Endothelial cell of umbilical vein (primary cell): ENCODE data around the gene SLC27A4. TPM values are rescaled to one million over a fixed set of nuclear protein-coding genes. Genes with fewer than 3 reads are reported as not detected.

Source experiments
- BruUV-seq: library from RNA; stranded (reverse); fragments of 400-500 nt; replicated peaks from 2 replicates; lab custom pipeline; 2021; lab: Mats Ljungman, UMichigan
- CTCF ChIA-PET: fragments of 300-600, 350-600 bp; sonication (Branson Sonifier 250); formaldehyde crosslinking; loops from one replicate; lab custom pipeline; 2021; ENCODE audit warnings: antibody characterized with exemption, inconsistent platforms; lab: Charles Lee
- POLR2A ChIA-PET: fragments of 300-600, 350-600 bp; sonication (Branson Sonifier 250); formaldehyde crosslinking; loops from one replicate; lab custom pipeline; 2021; ENCODE audit warnings: antibody characterized with exemption, inconsistent platforms; lab: Charles Lee
- DNase-seq: peaks from one replicate; pipeline ENCODE4 v3.0.0-alpha.2; 2011; ENCODE audit warnings: low read depth, low spot score
- FAIRE-seq: peaks from 2 replicates; lab custom pipeline; 2011; peaks lifted over from hg19 to GRCh38; lab: Jason Lieb, UNC
- H2AFZ ChIP-seq: 2 replicates; pipeline ENCODE4 v1.6.0; 2012; ENCODE audit warnings: low read depth, low read length, control low read depth, inconsistent platforms
- H3K27ac ChIP-seq: 2 replicates; pipeline ENCODE4 v1.5.1; 2011; ENCODE audit warnings: low read depth, mild to moderate bottlenecking, control low read depth, low read length, moderate library complexity; ENCODE audit not compliant: insufficient read depth
- H3K27me3 ChIP-seq, 2 experiments: 2 replicates each; pipeline versions ENCODE4 v1.6.0 to v1.6.1; 2011; ENCODE audit warnings: low read length in 2 of 2, mixed read lengths in 1 of 2; ENCODE audit not compliant: control insufficient read depth in 2 of 2, insufficient read depth in 2 of 2
- H3K36me3 ChIP-seq, 2 experiments: 2 replicates in 1 of 2; 3 replicates in 1 of 2; pipeline ENCODE4 v1.5.1; 2011; ENCODE audit warnings: low read length in 2 of 2, mild to moderate bottlenecking in 1 of 2, moderate library complexity in 1 of 2; ENCODE audit not compliant: control insufficient read depth in 2 of 2, insufficient read depth in 2 of 2; ENCODE audit errors: extremely low read depth in 1 of 2
- H3K4me1 ChIP-seq: 3 replicates; pipeline ENCODE4 v1.5.1; 2011; ENCODE audit warnings: mild to moderate bottlenecking, low read length; ENCODE audit not compliant: control insufficient read depth, insufficient read depth; ENCODE audit errors: extremely low read depth
- H3K4me2 ChIP-seq: 2 replicates; pipeline ENCODE4 v1.6.1; 2011; ENCODE audit warnings: low read length, control low read depth, mixed read lengths; ENCODE audit not compliant: insufficient read depth
- H3K4me3 ChIP-seq, 3 experiments: fragments of 200-600 bp in 1 of 3; sonication (generic), shearing (Covaris generic) in 1 of 3; replicated peaks in 1 of 3; 2 replicates each; pipeline ENCODE4 v1.5.1; 2011 to 2016; ENCODE audit warnings: control low read depth in 3 of 3, low read length in 3 of 3, mild to moderate bottlenecking in 2 of 3, inconsistent platforms in 1 of 3, low read depth in 1 of 3, moderate library complexity in 1 of 3; ENCODE audit not compliant: insufficient read depth in 1 of 3
- H3K79me2 ChIP-seq: 2 replicates; pipeline ENCODE4 v1.6.0; 2012; ENCODE audit warnings: low read length, inconsistent platforms; ENCODE audit not compliant: control insufficient read depth, insufficient read depth
- H3K9ac ChIP-seq: replicated peaks from 2 replicates; pipeline ENCODE3; 2011; ENCODE audit warnings: low read length, control low read depth; ENCODE audit not compliant: insufficient read depth; ENCODE audit errors: extremely low read depth
- H3K9me1 ChIP-seq: replicated peaks from 3 replicates; pipeline ENCODE4 v1.6.0; 2011; ENCODE audit warnings: mild to moderate bottlenecking, low read length; ENCODE audit not compliant: control insufficient read depth, insufficient read depth; ENCODE audit errors: extremely low read depth
- H3K9me3 ChIP-seq: replicated peaks from 2 replicates; pipeline ENCODE4 v1.5.1; 2012; ENCODE audit warnings: low read length, inconsistent platforms; ENCODE audit not compliant: control insufficient read depth, insufficient read depth
- H4K20me1 ChIP-seq: replicated peaks from 2 replicates; pipeline ENCODE3; 2011; ENCODE audit warnings: mild to moderate bottlenecking, low read length; ENCODE audit not compliant: control insufficient read depth, insufficient read depth; ENCODE audit errors: extremely low read depth
- CTCF ChIP-seq, 2 donors: IDR thresholded peaks; 1 replicate in 1 of 2; 2 replicates in 1 of 2; pipeline ENCODE4 v1.5.1; 2011; ENCODE audit warnings: low read length in 2 of 2, mild to moderate bottlenecking in 2 of 2, moderate library complexity in 2 of 2, control low read depth in 1 of 2, inconsistent platforms in 1 of 2, low read depth in 1 of 2; ENCODE audit not compliant: insufficient read depth in 1 of 2; ENCODE audit errors: extremely low read depth in 1 of 2
- EZH2 ChIP-seq: IDR thresholded peaks from 2 replicates; pipeline ENCODE4 v1.6.1; 2012; ENCODE audit warnings: borderline replicate concordance, low read depth, mild to moderate bottlenecking, moderate library complexity, low read length, inconsistent platforms; ENCODE audit not compliant: severe bottlenecking
- GATA2 ChIP-seq: IDR thresholded peaks from 2 replicates; pipeline ENCODE4 v1.7.0; 2011; ENCODE audit warnings: low read depth, mild to moderate bottlenecking, moderate library complexity, mixed read lengths, low read length; ENCODE audit not compliant: insufficient read length, insufficient read depth
- JUN ChIP-seq: IDR thresholded peaks from 2 replicates; pipeline ENCODE4 v1.6.1; 2011; ENCODE audit warnings: borderline replicate concordance, low read depth; ENCODE audit not compliant: insufficient read length, insufficient read depth
- MYC ChIP-seq: IDR thresholded peaks from one replicate; pipeline ENCODE4 v1.6.1; 2011; ENCODE audit warnings: mild to moderate bottlenecking, low read depth, low read length
- POLR2A ChIP-seq: IDR thresholded peaks from 2 replicates; pipeline ENCODE4 v1.6.1; 2012; ENCODE audit warnings: low read depth, mild to moderate bottlenecking, control low read depth, low read length
- POLR2AphosphoS5 ChIP-seq: IDR thresholded peaks from 2 replicates; pipeline ENCODE4 v1.6.1; 2012; ENCODE audit warnings: low read depth, mild to moderate bottlenecking, control low read depth, low read length, moderate library complexity; ENCODE audit not compliant: insufficient read depth
- dilution Hi-C: fragments of 300-500 bp; cut with MboI; formaldehyde crosslinking; loops from one replicate; pipeline ENCODE4 v1.15.0; 2019; ENCODE audit warnings: low sequenced_read_pairs; ENCODE audit not compliant: extremely low pct_ligation_motif_present
- intact Hi-C: fragments of 100-400 bp; cut with micrococcal nuclease; formaldehyde crosslinking; loops from one replicate; pipeline ENCODE4 v1.10.0; 2022
- microRNA counts: library from miRNA; unstranded; fragments of <30 nt; microRNA quantifications from one replicate; lab custom pipeline; 2016
- microRNA-seq: library from miRNA; unstranded; fragments of <30 nt; microRNA quantifications from one replicate; pipeline ENCODE4 v1.2.0, GENCODE V29; 2021; ENCODE audit warnings: borderline number of aligned reads, borderline replicate concordance
- polyA plus RNA-seq, 4 experiments: library from polyadenylated mRNA; depleted of rRNA in 3 of 4; stranded (reverse) in 3 of 4; unstranded in 1 of 4; fragments of >200 nt; gene quantifications; 2 replicates each; pipeline versions ENCODE4 v1.2.1 to v1.2.3, GENCODE V29; 2011 to 2012; ENCODE audit warnings: missing spikeins in 1 of 4
- total RNA-seq: library from RNA; stranded (reverse); gene quantifications from 2 replicates; pipeline ENCODE4 v1.2.3, GENCODE V29; 2021

SLC27A4 gene
- total and polyA plus RNA-seq, 2 donors (not counting 3 experiments of a cell fraction or from before 2014, with no cell fraction given), result 29.9 to 35.0 TPM

DNA sequence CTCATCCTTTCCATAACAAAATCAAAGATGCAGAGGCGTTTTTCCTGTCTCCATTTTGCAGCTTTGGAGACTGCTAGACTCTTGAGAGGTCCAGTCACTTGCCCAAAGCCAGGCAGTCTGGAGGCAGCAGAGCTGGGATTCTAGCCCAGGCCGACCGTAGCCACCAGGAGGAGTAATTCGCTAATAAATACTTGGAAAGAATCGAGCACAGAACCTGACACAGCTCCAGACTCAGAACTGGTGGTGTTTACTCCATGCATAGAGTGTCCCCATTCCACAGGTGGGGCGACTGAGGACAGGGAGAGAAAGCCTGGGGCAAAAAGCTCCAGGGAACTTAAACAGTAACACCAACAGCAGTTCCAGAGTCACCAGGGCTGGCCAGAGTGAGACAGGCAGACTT lies 69.7 kb downstream of the SLC27A4 start:
- no peak overlapping the region for H3K4me2 ChIP-seq
- CTCF ChIA-PET, result interaction anchor here (1.1 to 7.4 kb wide), 11 partner anchors 9 to 115 kb away, joined by 3 to 108 read pairs (median 9); partner anchors contain the start of genes CERCAM and URM1
- dilution Hi-C loops (no loop called here), intact Hi-C loops (no loop called here)
- no peaks in the 10 kb centered on the region for H3K9me1 ChIP-seq
- DNase-seq, result no peak
- no TSS peak for BruUV-seq
- no peak overlapping the region for H2AFZ ChIP-seq
- POLR2A ChIA-PET, result interaction anchor here (1.1 kb wide), 1 partner anchor 11 kb away, joined by 3 read pairs; the partner anchor contains the start of gene CERCAM
- H3K79me2 ChIP-seq, result no peaks in the 10 kb centered on the region
- H3K9ac ChIP-seq, result no peak overlapping the region
- H4K20me1 ChIP-seq, result no peaks in the 10 kb centered on the region
- peaks cover 2% of the 10 kb centered on the region in 2 experiments for H3K27me3 ChIP-seq
- H3K27ac ChIP-seq, result no peak overlapping the region
- FAIRE-seq, result no peak
- no peak overlapping the region for H3K4me3 ChIP-seq
- H3K9me3 ChIP-seq, result no peaks in the 10 kb centered on the region
- TF ChIP-seq GATA2 (no peak), EZH2 (no peak), POLR2AphosphoS5 (no peak), CTCF (IDR thresholded peaks at IDR 0.05; ENCODE audit: extremely low read depth in 1 of 2, insufficient read depth in 1 of 2, low read depth in 1 of 2, low read length in 2 of 2) (peak; percentile 20 to 22), POLR2A (no peak), MYC (no peak), JUN (no peak)
- H3K4me1 ChIP-seq, result no peaks in the 10 kb centered on the region
- H3K36me3 ChIP-seq, result no peaks in the 10 kb centered on the region

MicroRNAs encoded within 50 kb of the gene (microRNA counts, 767-probe panel; counts per million panel counts)
- microRNA hsa-miR-219-2-3p (lab: Ali Mortazavi, UCI), result 723 counts per million, percentile 96 among the panel's probes with 10 or more counts

Small RNAs within 50 kb of the gene (microRNA-seq; reads per million reads assigned to microRNA genes)
- not detected for gene MIR219B

Other genes starting within 250 kb of the SLC27A4 start
- gene PTGES2, start 212.8 kb upstream of the SLC27A4 start, total RNA-seq, result 64.2 and 69.6 TPM in 2 replicates
- gene PTGES2, start 212.8 kb upstream of the SLC27A4 start, polyA plus RNA-seq, result 69.8 and 69.9 TPM in 2 replicates
- gene LCN2, start 191.1 kb upstream of the SLC27A4 start, total RNA-seq, result not detected in 2 replicates
- gene LCN2, start 191.1 kb upstream of the SLC27A4 start, polyA plus RNA-seq, result not detected in 2 replicates
- 51.0 and 53.2 TPM in 2 replicates for gene BBLN, start 180.3 kb upstream of the SLC27A4 start, total RNA-seq
- 124 and 206 TPM in 2 replicates for gene BBLN, start 180.3 kb upstream of the SLC27A4 start, polyA plus RNA-seq
- 143 and 150 TPM in 2 replicates for gene CIZ1, start 149.0 kb upstream of the SLC27A4 start, total RNA-seq
- gene CIZ1, start 149.0 kb upstream of the SLC27A4 start, polyA plus RNA-seq, result 88.3 and 97.2 TPM in 2 replicates
- gene DNM1, start 137.1 kb upstream of the SLC27A4 start, total RNA-seq, result 2.9 and 7.9 TPM in 2 replicates
- 0.59 TPM in 2 replicates for gene DNM1, start 137.1 kb upstream of the SLC27A4 start, polyA plus RNA-seq
- 107 and 114 TPM in 2 replicates for gene GOLGA2, start 64.5 kb upstream of the SLC27A4 start, total RNA-seq
- gene GOLGA2, start 64.5 kb upstream of the SLC27A4 start, polyA plus RNA-seq, result 42.3 and 52.3 TPM in 2 replicates
- gene SWI5, start 64.3 kb upstream of the SLC27A4 start, total RNA-seq, result 21.2 and 25.2 TPM in 2 replicates
- 58.0 and 62.0 TPM in 2 replicates for gene SWI5, start 64.3 kb upstream of the SLC27A4 start, polyA plus RNA-seq
- gene TRUB2, start 18.1 kb upstream of the SLC27A4 start, total RNA-seq, result 35.4 and 39.3 TPM in 2 replicates
- 17.6 and 21.1 TPM in 2 replicates for gene TRUB2, start 18.1 kb upstream of the SLC27A4 start, polyA plus RNA-seq
- gene COQ4, start 17.7 kb upstream of the SLC27A4 start, total RNA-seq, result 44.4 and 46.6 TPM in 2 replicates
- gene COQ4, start 17.7 kb upstream of the SLC27A4 start, polyA plus RNA-seq, result 78.1 and 83.2 TPM in 2 replicates
- 100 and 101 TPM in 2 replicates for gene URM1, start 30.8 kb downstream of the SLC27A4 start, total RNA-seq
- 86.5 and 98.7 TPM in 2 replicates for gene URM1, start 30.8 kb downstream of the SLC27A4 start, polyA plus RNA-seq
- 46.8 and 47.9 TPM in 2 replicates for gene CERCAM, start 80.3 kb downstream of the SLC27A4 start, total RNA-seq
- gene CERCAM, start 80.3 kb downstream of the SLC27A4 start, polyA plus RNA-seq, result 77.8 and 105 TPM in 2 replicates
- gene ODF2, start 115.5 kb downstream of the SLC27A4 start, total RNA-seq, result 49.5 and 50.5 TPM in 2 replicates
- 12.8 and 16.7 TPM in 2 replicates for gene ODF2, start 115.5 kb downstream of the SLC27A4 start, polyA plus RNA-seq
- gene GLE1, start 164.2 kb downstream of the SLC27A4 start, total RNA-seq, result 20.5 and 22.6 TPM in 2 replicates
- gene GLE1, start 164.2 kb downstream of the SLC27A4 start, polyA plus RNA-seq, result 12.2 and 13.0 TPM in 2 replicates
- gene SPTAN1, start 212.1 kb downstream of the SLC27A4 start, total RNA-seq, result 478 and 502 TPM in 2 replicates
- gene SPTAN1, start 212.1 kb downstream of the SLC27A4 start, polyA plus RNA-seq, result 408 and 487 TPM in 2 replicates